ENCODE results near the gene ZDHHC9.
"Not testable (repeated sequence)": the region's sequence is repeated elsewhere in the genome, so short reads cannot be mapped to it uniquely, and the experiment has no call there.

Gene ZDHHC9

GRCh38 chrX:129875669-129876068 lies 32.0 kb upstream of the ZDHHC9 start:
- Histone ChIP-seq H3K4me3 (ENCODE audit: low read depth in 1 of 2, low read length in 2 of 2) (no peak overlapping the region), H3K4me1 (ENCODE audit: insufficient read depth, low read length) (no peaks in the 10 kb centered on the region), H2AFZ (ENCODE audit: low read depth, low read length) (no peak overlapping the region), H4K20me1 (ENCODE audit: insufficient read depth, low read length) (no peaks in the 10 kb centered on the region), H3K4me2 (ENCODE audit: insufficient read depth, low read length) (no peak overlapping the region), H3K9ac (ENCODE audit: low read depth, low read length) (no peak overlapping the region), H3K79me2 (ENCODE audit: insufficient read depth, low read length) (no peaks in the 10 kb centered on the region), H3K27me3 (ENCODE audit: insufficient read depth, low read length, poor library complexity) (no peaks in the 10 kb centered on the region), H3K36me3 (ENCODE audit: insufficient read depth, low read length) (no peaks in the 10 kb centered on the region), H3K9me3 (ENCODE audit: insufficient read depth, low read length, severe bottlenecking) (no peaks in the 10 kb centered on the region), H3K27ac (ENCODE audit: low read length) (no peak overlapping the region)
- TF ChIP-seq CTCF (IDR thresholded peaks at IDR 0.05; ENCODE audit: borderline replicate concordance, extremely low read depth, low read length, poor library complexity, severe bottlenecking) (no peak), EZH2 (IDR thresholded peaks at IDR 0.05; ENCODE audit: borderline replicate concordance, low read depth, low read length, severe bottlenecking) (no peak)
- 0 out of 3 replicates have a peak, but pooled peaks have one; percentile 27 for ATAC-seq (ENCODE audit: insufficient read depth, low read depth)
- no peak for DNase-seq

GRCh38 chrX:129872524-129872923 lies 28.8 kb upstream of the ZDHHC9 start:
- Histone ChIP-seq H3K27me3 (ENCODE audit: insufficient read depth, low read length, poor library complexity) (no peaks in the 10 kb centered on the region), H3K4me1 (ENCODE audit: insufficient read depth, low read length) (no peaks in the 10 kb centered on the region), H3K9me3 (ENCODE audit: insufficient read depth, low read length, severe bottlenecking) (no peaks in the 10 kb centered on the region), H2AFZ (ENCODE audit: low read depth, low read length) (no peak overlapping the region), H3K4me3 (ENCODE audit: low read depth in 1 of 2, low read length in 2 of 2) (no peak overlapping the region), H3K36me3 (ENCODE audit: insufficient read depth, low read length) (no peaks in the 10 kb centered on the region), H3K27ac (ENCODE audit: low read length) (no peak overlapping the region), H3K79me2 (ENCODE audit: insufficient read depth, low read length) (no peaks in the 10 kb centered on the region), H3K4me2 (ENCODE audit: insufficient read depth, low read length) (no peak overlapping the region), H4K20me1 (ENCODE audit: insufficient read depth, low read length) (no peaks in the 10 kb centered on the region), H3K9ac (ENCODE audit: low read depth, low read length) (no peak overlapping the region)
- no peak for ATAC-seq (ENCODE audit: insufficient read depth, low read depth)
- DNase-seq = no peak
- TF ChIP-seq CTCF (IDR thresholded peaks at IDR 0.05; ENCODE audit: borderline replicate concordance, extremely low read depth, low read length, poor library complexity, severe bottlenecking) = no peak
- no peak for TF ChIP-seq EZH2 (IDR thresholded peaks at IDR 0.05; ENCODE audit: borderline replicate concordance, low read depth, low read length, severe bottlenecking)

DNA sequence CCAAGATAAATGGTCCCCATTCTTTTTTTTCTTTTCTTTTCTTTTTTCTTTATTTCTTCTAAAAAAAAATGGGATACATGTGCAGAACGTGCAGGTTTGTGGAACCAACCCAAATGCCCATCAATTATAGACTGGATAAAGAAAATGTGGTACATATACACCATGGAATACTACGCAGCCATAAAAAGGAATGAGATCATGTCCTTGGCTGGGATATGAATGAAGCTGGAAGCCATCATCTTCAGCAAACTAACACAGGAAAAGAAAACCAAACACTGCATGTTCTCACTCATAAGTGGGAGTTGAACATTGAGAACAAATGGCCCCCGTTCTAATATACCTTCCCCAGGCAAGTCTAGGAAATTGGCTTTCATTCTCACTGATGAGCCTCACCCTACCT lies 22.6 kb upstream of the ZDHHC9 start:
- H2AFZ ChIP-seq (ENCODE audit: low read depth, low read length); DNase-seq; H3K4me1 ChIP-seq (ENCODE audit: insufficient read depth, low read length); H3K27me3 ChIP-seq (ENCODE audit: insufficient read depth, low read length, poor library complexity); H3K4me3 ChIP-seq (ENCODE audit: low read depth in 1 of 2, low read length in 2 of 2); ATAC-seq (ENCODE audit: insufficient read depth, low read depth); H3K4me2 ChIP-seq (ENCODE audit: insufficient read depth, low read length); H3K9ac ChIP-seq (ENCODE audit: low read depth, low read length); H3K79me2 ChIP-seq (ENCODE audit: insufficient read depth, low read length); H3K36me3 ChIP-seq (ENCODE audit: insufficient read depth, low read length); H4K20me1 ChIP-seq (ENCODE audit: insufficient read depth, low read length); H3K27ac ChIP-seq (ENCODE audit: low read length); H3K9me3 ChIP-seq (ENCODE audit: insufficient read depth, low read length, severe bottlenecking): not testable (repeated sequence)

GRCh38 chrX:129859134-129859533 lies 15.4 kb upstream of the ZDHHC9 start:
- H3K4me3 ChIP-seq (ENCODE audit: low read depth in 1 of 2, low read length in 2 of 2); DNase-seq; H3K9ac ChIP-seq (ENCODE audit: low read depth, low read length); H3K4me2 ChIP-seq (ENCODE audit: insufficient read depth, low read length); H3K4me1 ChIP-seq (ENCODE audit: insufficient read depth, low read length); ATAC-seq (ENCODE audit: insufficient read depth, low read depth); H3K27ac ChIP-seq (ENCODE audit: low read length); H3K36me3 ChIP-seq (ENCODE audit: insufficient read depth, low read length); H3K9me3 ChIP-seq (ENCODE audit: insufficient read depth, low read length, severe bottlenecking); H2AFZ ChIP-seq (ENCODE audit: low read depth, low read length); H3K27me3 ChIP-seq (ENCODE audit: insufficient read depth, low read length, poor library complexity); H4K20me1 ChIP-seq (ENCODE audit: insufficient read depth, low read length); H3K79me2 ChIP-seq (ENCODE audit: insufficient read depth, low read length): not testable (repeated sequence)

GRCh38 chrX:129851825-129852224 lies 8.1 kb upstream of the ZDHHC9 start:
- not testable (repeated sequence) for H3K9me3 ChIP-seq (ENCODE audit: insufficient read depth, low read length, severe bottlenecking); H3K27me3 ChIP-seq (ENCODE audit: insufficient read depth, low read length, poor library complexity); H3K36me3 ChIP-seq (ENCODE audit: insufficient read depth, low read length); H3K4me1 ChIP-seq (ENCODE audit: insufficient read depth, low read length); H3K9ac ChIP-seq (ENCODE audit: low read depth, low read length); ATAC-seq (ENCODE audit: insufficient read depth, low read depth); H3K79me2 ChIP-seq (ENCODE audit: insufficient read depth, low read length); H3K4me2 ChIP-seq (ENCODE audit: insufficient read depth, low read length); H4K20me1 ChIP-seq (ENCODE audit: insufficient read depth, low read length); H3K4me3 ChIP-seq (ENCODE audit: low read depth in 1 of 2, low read length in 2 of 2); DNase-seq; H3K27ac ChIP-seq (ENCODE audit: low read length); H2AFZ ChIP-seq (ENCODE audit: low read depth, low read length)
